ENCODE measurements around the gene CPNE7. TPM values are rescaled to one million over a fixed set of nuclear protein-coding genes. Genes with fewer than 3 reads are reported as not detected.

Gene CPNE7
- total and polyA plus RNA-seq, 2 of the 13 experiments (the other 11 are each of a cell fraction or from before 2014, with no cell fraction given) = 0.59 TPM; not detected in 1

DNA sequence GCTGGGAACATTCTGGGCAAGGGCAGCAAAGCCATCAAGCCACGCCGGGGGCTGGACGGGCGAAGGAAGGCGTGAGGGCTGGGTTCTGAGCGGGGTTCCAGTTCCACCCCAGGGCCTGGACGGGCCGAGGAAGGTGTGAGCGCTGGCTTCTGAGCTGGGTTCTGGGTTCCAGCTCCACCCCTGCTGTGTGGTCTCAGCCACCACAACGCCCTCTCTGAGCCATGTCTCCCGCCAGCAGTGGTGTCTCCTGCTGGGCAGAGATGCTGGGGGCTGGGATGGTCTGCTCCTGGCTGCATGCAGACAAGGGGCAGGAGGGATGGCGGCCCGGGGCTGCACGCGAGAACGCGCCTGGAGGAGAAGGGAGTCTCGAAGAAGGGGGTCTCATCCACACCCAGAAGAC, 3.9 kb upstream of the CPNE7 start (continued):
- TF ChIP-seq, protein P1, sequence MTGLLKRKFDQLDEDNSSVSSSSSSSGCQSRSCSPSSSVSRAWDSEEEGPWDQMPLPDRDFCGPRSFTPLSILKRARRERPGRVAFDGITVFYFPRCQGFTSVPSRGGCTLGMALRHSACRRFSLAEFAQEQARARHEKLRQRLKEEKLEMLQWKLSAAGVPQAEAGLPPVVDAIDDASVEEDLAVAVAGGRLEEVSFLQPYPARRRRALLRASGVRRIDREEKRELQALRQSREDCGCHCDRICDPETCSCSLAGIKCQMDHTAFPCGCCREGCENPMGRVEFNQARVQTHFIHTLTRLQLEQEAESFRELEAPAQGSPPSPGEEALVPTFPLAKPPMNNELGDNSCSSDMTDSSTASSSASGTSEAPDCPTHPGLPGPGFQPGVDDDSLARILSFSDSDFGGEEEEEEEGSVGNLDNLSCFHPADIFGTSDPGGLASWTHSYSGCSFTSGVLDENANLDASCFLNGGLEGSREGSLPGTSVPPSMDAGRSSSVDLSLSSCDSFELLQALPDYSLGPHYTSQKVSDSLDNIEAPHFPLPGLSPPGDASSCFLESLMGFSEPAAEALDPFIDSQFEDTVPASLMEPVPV (CRISPR knock-in tag; IDR thresholded peaks at IDR 0.05) = no peak
- TF ChIP-seq DR1 (CRISPR knock-in tag; IDR thresholded peaks at IDR 0.05) (no peak), ZNF598 (CRISPR knock-in tag; IDR thresholded peaks at IDR 0.05; ENCODE audit: borderline replicate concordance) (peak; percentile 17; the same call in 1 of the 2 replicates), PAF1 (CRISPR knock-in tag; IDR thresholded peaks at IDR 0.05) (no peak), SIX1 (CRISPR knock-in tag; IDR thresholded peaks at IDR 0.05; ENCODE audit: borderline replicate concordance) (no peak), ZSCAN20 (CRISPR knock-in tag; IDR thresholded peaks at IDR 0.05; ENCODE audit: borderline replicate concordance) (no peak), ZFY (CRISPR knock-in tag; IDR thresholded peaks at IDR 0.05) (no peak), GABPB1 (CRISPR knock-in tag; IDR thresholded peaks at IDR 0.05) (no peak; the same call in 1 of the 2 replicates), ZNF768 (CRISPR knock-in tag; IDR thresholded peaks at IDR 0.05) (peak; percentile 100), PRMT3 (CRISPR knock-in tag; IDR thresholded peaks at IDR 0.05; ENCODE audit: borderline replicate concordance, low read depth) (no peak), RBFOX2 (IDR thresholded peaks at IDR 0.05; ENCODE audit: low read depth, low read length) (no peak), MEIS2 (CRISPR knock-in tag; IDR thresholded peaks at IDR 0.05) (no peak), ZNF615 (CRISPR knock-in tag; IDR thresholded peaks at IDR 0.05; ENCODE audit: borderline replicate concordance) (no peak), CHCHD3 (CRISPR knock-in tag; IDR thresholded peaks at IDR 0.05) (no peak), ZNF232 (CRISPR knock-in tag; IDR thresholded peaks at IDR 0.05; ENCODE audit: borderline replicate concordance) (no peak)
- TF ChIP-seq, protein P2, sequence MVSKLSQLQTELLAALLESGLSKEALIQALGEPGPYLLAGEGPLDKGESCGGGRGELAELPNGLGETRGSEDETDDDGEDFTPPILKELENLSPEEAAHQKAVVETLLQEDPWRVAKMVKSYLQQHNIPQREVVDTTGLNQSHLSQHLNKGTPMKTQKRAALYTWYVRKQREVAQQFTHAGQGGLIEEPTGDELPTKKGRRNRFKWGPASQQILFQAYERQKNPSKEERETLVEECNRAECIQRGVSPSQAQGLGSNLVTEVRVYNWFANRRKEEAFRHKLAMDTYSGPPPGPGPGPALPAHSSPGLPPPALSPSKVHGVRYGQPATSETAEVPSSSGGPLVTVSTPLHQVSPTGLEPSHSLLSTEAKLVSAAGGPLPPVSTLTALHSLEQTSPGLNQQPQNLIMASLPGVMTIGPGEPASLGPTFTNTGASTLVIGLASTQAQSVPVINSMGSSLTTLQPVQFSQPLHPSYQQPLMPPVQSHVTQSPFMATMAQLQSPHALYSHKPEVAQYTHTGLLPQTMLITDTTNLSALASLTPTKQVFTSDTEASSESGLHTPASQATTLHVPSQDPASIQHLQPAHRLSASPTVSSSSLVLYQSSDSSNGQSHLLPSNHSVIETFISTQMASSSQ (IDR thresholded peaks at IDR 0.05; ENCODE audit: low read depth) = no peak
- TF ChIP-seq, protein P2 (CRISPR knock-in tag; IDR thresholded peaks at IDR 0.05; ENCODE audit: borderline replicate concordance) = no peak
- TF ChIP-seq, protein P3, sequence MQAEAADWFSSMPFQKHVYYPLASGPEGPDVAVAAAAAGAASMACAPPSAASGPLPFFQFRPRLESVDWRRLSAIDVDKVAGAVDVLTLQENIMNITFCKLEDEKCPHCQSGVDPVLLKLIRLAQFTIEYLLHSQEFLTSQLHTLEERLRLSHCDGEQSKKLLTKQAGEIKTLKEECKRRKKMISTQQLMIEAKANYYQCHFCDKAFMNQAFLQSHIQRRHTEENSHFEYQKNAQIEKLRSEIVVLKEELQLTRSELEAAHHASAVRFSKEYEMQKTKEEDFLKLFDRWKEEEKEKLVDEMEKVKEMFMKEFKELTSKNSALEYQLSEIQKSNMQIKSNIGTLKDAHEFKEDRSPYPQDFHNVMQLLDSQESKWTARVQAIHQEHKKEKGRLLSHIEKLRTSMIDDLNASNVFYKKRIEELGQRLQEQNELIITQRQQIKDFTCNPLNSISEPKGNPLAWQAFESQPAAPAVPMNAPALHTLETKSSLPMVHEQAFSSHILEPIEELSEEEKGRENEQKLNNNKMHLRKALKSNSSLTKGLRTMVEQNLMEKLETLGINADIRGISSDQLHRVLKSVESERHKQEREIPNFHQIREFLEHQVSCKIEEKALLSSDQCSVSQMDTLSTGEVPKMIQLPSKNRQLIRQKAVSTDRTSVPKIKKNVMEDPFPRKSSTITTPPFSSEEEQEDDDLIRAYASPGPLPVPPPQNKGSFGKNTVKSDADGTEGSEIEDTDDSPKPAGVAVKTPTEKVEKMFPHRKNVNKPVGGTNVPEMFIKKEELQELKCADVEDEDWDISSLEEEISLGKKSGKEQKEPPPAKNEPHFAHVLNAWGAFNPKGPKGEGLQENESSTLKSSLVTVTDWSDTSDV (CRISPR knock-in tag; IDR thresholded peaks at IDR 0.05) = 0 out of 2 replicates have a peak, but pooled peaks have one; percentile 35
- TF ChIP-seq, protein P4, sequence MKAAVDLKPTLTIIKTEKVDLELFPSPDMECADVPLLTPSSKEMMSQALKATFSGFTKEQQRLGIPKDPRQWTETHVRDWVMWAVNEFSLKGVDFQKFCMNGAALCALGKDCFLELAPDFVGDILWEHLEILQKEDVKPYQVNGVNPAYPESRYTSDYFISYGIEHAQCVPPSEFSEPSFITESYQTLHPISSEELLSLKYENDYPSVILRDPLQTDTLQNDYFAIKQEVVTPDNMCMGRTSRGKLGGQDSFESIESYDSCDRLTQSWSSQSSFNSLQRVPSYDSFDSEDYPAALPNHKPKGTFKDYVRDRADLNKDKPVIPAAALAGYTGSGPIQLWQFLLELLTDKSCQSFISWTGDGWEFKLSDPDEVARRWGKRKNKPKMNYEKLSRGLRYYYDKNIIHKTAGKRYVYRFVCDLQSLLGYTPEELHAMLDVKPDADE (CRISPR knock-in tag; IDR thresholded peaks at IDR 0.05) = no peak

All from HepG2 (cell line).